Raji (cell line): ENCODE results near the gene GNMT.

Experiments used
- POLR2A ChIP-seq: IDR thresholded peaks from 2 replicates; pipeline ENCODE4 v1.6.1; 2011; ENCODE audit warnings: low read depth, low read length, control low read depth; ENCODE audit not compliant: insufficient read depth

The GNMT gene

DNA sequence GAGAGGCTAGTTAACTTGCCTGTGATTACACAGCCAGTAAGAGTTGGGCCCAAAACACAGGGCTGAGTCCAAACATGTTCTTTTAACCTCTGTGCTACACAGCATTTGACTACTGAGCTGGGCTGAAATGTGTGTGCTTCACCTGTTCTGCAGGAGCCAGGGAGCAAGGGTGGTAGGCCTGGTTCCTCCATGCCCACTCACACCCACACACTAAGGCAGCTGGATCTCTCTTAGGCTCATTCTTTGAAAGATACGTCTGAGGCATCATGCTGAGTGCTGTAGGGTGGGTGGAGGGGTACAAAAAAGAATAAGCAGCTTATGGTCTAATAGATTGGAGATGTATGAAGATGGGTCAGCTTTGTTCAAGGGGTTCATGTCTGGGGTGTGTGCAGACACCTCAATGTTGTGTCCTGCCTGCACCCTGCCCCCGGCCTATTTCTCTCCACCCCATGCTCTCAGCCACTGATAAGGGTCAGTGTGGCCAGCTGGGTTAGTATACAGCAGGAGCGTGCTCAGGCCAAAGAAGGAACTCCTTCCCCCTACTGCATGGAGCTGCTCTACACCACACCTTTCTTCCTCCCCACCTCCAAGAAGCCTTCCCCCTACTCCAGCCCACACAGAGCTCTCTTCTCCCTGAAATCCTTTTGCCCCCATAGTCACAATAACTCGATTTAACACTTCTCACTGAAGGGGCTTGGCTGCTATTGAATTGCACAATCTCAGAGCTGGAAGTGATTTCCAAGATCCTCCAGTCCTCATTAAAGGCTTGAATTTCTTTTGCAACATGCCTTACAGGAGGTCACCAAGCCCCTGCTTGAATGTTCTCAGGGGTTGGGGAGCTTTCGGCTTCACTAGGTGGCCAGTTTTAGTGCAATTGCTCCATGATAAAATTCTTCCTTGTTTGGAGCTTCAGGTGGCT, 27.2 kb downstream of the GNMT start:
- no peak for TF ChIP-seq POLR2A

GRCh38 chr6:42988486-42989020, 28.0 kb downstream of the GNMT start:
- no peak for TF ChIP-seq POLR2A

GRCh38 chr6:42989923-42990322, 29.4 kb downstream of the GNMT start:
- no peak for TF ChIP-seq POLR2A

DNA sequence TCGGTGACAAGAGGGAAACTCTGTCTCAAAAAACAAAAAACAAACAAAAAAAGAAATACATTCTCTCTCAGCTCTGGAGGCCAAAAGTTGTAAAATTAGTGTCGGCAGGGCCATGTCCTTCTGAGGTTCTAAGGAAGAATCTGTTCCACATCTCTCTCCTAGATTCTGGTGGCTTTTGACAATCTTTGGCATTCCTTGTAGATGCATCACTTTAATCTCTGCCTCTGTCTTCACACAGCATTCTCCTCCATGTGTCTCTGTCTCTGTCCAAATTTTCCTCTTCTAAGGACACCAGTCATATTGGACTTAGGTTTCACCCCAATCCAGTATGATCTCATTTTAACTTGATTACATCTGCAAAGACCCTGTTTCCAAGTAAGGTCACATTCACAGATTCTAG, 32.9 kb downstream of the GNMT start:
- TF ChIP-seq POLR2A: no peak

- TF ChIP-seq POLR2A: no peak
These were observed 36.0 kb downstream of the GNMT start for GRCh38 chr6:42996513-42996912.

- TF ChIP-seq POLR2A: no peak
These were observed 41.3 kb downstream of the GNMT start for GRCh38 chr6:43001843-43002242.

- TF ChIP-seq POLR2A: no peak
These were observed 45.3 kb downstream of the GNMT start for GRCh38 chr6:43005844-43006243.

DNA sequence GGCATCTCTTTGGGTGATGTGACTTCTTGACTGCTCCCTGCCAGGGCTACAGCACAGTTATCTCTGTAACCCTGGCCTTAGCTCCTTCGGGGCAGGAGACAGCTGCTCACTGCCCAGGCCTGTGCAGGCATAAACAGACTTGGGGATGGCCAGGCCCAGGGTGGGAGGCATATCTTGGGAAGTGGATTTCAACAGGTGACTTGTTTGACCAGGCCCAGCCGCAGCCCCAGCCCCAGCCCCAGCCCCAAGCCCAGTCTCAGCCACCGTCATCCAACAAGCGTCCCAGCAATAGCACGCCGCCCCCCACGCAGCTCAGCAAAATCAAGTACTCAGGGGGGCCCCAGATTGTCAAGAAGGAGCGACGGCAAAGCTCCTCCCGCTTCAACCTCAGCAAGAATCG, 45.7 kb downstream of the GNMT start:
- no peak for TF ChIP-seq POLR2A

DNA sequence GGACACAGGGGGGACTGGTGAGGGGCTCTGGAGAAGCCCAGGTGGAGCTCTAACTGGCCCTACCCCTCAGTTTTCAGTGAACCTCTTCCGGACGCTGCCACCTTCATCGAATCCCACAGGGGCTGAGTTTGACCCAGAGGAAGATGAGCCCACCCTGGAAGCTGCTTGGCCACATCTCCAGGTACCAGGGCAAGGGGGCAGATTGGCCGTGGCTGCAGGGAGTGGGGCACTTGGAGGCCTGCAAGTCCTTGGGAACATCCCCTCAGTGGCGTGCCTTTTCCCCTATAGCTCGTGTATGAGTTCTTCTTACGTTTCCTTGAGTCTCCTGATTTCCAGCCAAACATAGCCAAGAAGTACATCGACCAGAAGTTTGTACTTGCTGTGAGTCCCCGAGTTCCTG, 46.6 kb downstream of the GNMT start:
- no peak for TF ChIP-seq POLR2A

GRCh38 chr6:43009124-43009523, 48.6 kb downstream of the GNMT start:
- TF ChIP-seq POLR2A: no peak

DNA sequence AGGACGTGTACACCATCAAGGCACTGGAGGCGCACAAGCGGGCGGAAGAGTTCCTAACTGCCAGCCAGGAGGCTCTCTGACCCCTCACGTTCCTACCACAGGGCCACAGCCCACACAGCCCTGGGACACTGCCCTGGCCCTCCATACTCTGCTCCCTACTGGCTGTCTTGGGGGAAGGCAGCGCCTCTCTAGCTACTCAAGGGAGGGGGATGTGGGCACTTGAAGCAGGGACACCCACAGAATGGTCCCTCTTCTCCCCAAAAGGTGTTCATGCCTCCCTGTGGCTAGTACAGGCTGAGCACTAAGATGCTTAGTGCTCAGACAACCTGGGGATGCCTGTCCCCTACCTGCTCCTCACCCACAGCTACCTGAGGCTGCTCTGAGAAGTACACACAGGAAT, 50.7 kb downstream of the GNMT start:
- no peak for TF ChIP-seq POLR2A

GRCh38 chr6:43012364-43012763, 51.8 kb downstream of the GNMT start:
- no peak for TF ChIP-seq POLR2A

- peak; percentile 0; the same call in 1 of the 2 replicates for TF ChIP-seq POLR2A
These were observed 52.7 kb downstream of the GNMT start for GRCh38 chr6:43013097-43013842.
